Kidney (tissue), 14 donors: ENCODE data around the gene DIS3L2. TPM values are rescaled to one million over a fixed set of nuclear protein-coding genes. Genes with fewer than 3 reads are reported as not detected.
"Not testable (repeated sequence)": the region's sequence is repeated elsewhere in the genome, so short reads cannot be mapped to it uniquely, and the experiment has no call there.

Experiments
- DNase-seq, 5 donors: peaks; one replicate each; pipeline ENCODE4 v3.0.0-alpha.2; 2013 to 2020
- FAIRE-seq: peaks from 2 replicates; lab custom pipeline; 2012; peaks lifted over from hg19 to GRCh38; lab: Jason Lieb, UNC
- H3K27ac ChIP-seq, 2 donors: one replicate each; pipeline ENCODE4 v1.7.0; 2013; ENCODE audit warnings: low read depth in 2 of 2, low read length in 2 of 2, inconsistent platforms in 1 of 2
- H3K27me3 ChIP-seq: one replicate; pipeline ENCODE4 v1.7.1; 2013; ENCODE audit warnings: low read length, inconsistent platforms; ENCODE audit not compliant: control insufficient read depth, insufficient read depth
- H3K36me3 ChIP-seq, 3 donors: one replicate each; pipeline versions ENCODE4 v1.7.0 to v1.7.1; 2013; ENCODE audit warnings: low read length in 3 of 3, control low read depth in 1 of 3, inconsistent platforms in 1 of 3; ENCODE audit not compliant: insufficient read depth in 3 of 3, control insufficient read depth in 2 of 3
- H3K4me1 ChIP-seq, 3 donors: one replicate each; pipeline versions ENCODE4 v1.7.0 to v1.7.1; 2013; ENCODE audit warnings: low read length in 3 of 3, inconsistent platforms in 1 of 3, low read depth in 1 of 3; ENCODE audit not compliant: control insufficient read depth in 2 of 3, insufficient read depth in 2 of 3
- H3K4me3 ChIP-seq, 3 donors: one replicate each; pipeline versions ENCODE4 v1.7.0 to v1.8.1; 2013; ENCODE audit warnings: low read length in 3 of 3, control low read depth in 1 of 3, inconsistent platforms in 1 of 3
- H3K9ac ChIP-seq, 3 donors: one replicate each; pipeline versions ENCODE4 v1.7.0 to v1.7.1; 2013; ENCODE audit warnings: low read length in 3 of 3, control low read depth in 1 of 3, inconsistent platforms in 1 of 3
- H3K9me3 ChIP-seq, 3 donors: one replicate each; pipeline versions ENCODE4 v1.7.0 to v1.7.1; 2013; ENCODE audit warnings: low read length in 3 of 3, control low read depth in 1 of 3, inconsistent platforms in 1 of 3; ENCODE audit not compliant: control insufficient read depth in 2 of 3, insufficient read depth in 1 of 3
- intact Hi-C: fragments of 100-400 bp; cut with DNase I; formaldehyde crosslinking; loops from one replicate; pipeline ENCODE4 v1.11.1; 2022
- polyA plus RNA-seq: library from polyadenylated mRNA; stranded (reverse); fragments of 350-450 nt; fragmentation: Illumina TruSeq; extraction: RNeasy Lipid Tissue Mini Kit (QIAGEN cat#74804); gene quantifications from one replicate; pipeline ENCODE4 v1.2.3, GENCODE V29; 2014; ENCODE audit warnings: low read depth, low replicate concordance; ENCODE audit not compliant: insufficient read depth
- total RNA-seq: library from RNA; stranded (reverse); fragmentation: NEBNext Ultra II Directional; extraction: Animal tissue kit (Norgen Biotek cat#: 25700); gene quantifications from one replicate; pipeline ENCODE4 v1.2.1, GENCODE V29; 2021
- TF ChIP-seq, protein P1 (sequence below): IDR thresholded peaks from 3 replicates; pipeline ENCODE4 v1.5.1; 2012; ENCODE audit warnings: mild to moderate bottlenecking, moderate library complexity, borderline replicate concordance; ENCODE audit not compliant: insufficient read depth; ENCODE audit errors: extremely low read depth
- donor health status: control.
- donor health status: control.
- donor health status: control.
- donor health status: control.
- donor health status: control.
- donor health status: DM: yes; HTN: yes; CAD: no.
- donor health status: Normal renal cell carcinoma (clear cell type).

DIS3L2 gene
- total and polyA plus RNA-seq, 2 donors from 2014 or later, result 12.3 to 47.7 TPM

DNA sequence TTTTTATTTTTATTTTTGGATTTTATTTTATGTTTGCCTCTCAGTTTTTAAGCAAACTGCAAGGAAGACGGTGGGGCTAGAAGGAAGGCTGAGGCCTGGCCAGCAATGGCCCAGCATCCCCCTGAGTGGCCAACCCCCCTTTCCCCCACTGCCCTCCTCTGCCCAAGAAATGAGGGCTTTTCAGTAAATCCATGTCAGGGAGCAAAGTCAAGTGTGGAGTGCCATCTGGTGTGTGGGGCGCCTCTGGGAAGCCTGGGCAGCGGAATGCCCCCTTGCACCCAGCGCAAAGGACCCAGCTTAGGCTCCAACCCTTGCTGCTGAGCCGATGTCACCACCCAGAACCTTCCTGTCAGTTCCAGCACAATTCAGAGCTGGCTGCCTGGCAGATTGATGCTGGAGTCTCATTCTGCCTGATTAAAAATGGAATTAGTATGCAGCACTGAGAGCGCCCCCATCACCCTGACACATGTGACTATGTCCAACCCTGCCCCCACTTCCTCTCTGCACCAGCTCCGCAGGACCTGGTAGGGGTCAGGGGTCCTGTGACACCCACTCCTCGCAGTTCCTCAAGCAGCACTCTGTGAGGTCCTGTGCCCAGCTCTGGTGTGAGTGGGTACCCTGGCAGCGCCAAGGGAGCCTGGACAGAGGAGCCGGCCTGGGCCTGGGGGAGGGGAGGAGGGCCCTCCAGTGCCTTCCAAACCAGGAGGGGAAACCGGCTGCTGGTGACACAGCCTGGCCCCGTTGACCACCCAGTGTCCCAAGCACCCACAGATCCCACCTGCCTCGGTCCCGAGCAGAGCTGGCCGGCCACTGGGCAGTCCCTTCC, 407.8 kb downstream of the DIS3L2 start:
- no peak for DNase-seq
- intact Hi-C loops, result no loop called here
- no peak overlapping the region for H3K4me3 ChIP-seq
- no peaks in the 10 kb centered on the region for H3K9me3 ChIP-seq
- H3K27ac ChIP-seq, result no peak overlapping the region
- TF ChIP-seq, protein P1, sequence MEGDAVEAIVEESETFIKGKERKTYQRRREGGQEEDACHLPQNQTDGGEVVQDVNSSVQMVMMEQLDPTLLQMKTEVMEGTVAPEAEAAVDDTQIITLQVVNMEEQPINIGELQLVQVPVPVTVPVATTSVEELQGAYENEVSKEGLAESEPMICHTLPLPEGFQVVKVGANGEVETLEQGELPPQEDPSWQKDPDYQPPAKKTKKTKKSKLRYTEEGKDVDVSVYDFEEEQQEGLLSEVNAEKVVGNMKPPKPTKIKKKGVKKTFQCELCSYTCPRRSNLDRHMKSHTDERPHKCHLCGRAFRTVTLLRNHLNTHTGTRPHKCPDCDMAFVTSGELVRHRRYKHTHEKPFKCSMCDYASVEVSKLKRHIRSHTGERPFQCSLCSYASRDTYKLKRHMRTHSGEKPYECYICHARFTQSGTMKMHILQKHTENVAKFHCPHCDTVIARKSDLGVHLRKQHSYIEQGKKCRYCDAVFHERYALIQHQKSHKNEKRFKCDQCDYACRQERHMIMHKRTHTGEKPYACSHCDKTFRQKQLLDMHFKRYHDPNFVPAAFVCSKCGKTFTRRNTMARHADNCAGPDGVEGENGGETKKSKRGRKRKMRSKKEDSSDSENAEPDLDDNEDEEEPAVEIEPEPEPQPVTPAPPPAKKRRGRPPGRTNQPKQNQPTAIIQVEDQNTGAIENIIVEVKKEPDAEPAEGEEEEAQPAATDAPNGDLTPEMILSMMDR, result no peak
- no peak for FAIRE-seq
- no peaks in the 10 kb centered on the region for H3K27me3 ChIP-seq
- no peak overlapping the region for H3K9ac ChIP-seq
- no peaks in the 10 kb centered on the region for H3K36me3 ChIP-seq
- H3K4me1 ChIP-seq, result no peaks in the 10 kb centered on the region

DNA sequence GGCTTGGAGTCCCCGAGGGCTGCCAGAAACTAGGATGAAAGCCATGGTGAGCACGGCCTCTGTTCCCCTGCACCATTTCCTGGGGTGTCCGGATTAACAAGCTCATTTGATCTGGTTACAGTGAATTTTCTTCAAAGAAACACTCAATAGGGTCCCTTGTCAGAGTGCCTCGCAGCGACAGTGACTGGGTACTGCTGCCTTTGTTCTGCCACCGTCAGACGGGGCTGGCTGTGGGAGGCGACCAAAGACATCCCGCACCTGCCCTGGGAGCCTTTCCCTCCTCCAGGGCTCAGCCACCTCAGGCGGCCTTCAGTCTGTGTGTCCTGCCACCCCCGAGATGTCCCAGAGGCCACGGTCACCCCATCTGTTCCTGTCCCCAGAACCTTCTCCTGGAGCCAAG, 408.5 kb downstream of the DIS3L2 start:
- FAIRE-seq, H3K27ac ChIP-seq, H3K4me3 ChIP-seq, H3K9ac ChIP-seq, intact Hi-C loops, H3K9me3 ChIP-seq, H3K27me3 ChIP-seq, DNase-seq, H3K36me3 ChIP-seq, H3K4me1 ChIP-seq: not testable (repeated sequence)

DNA sequence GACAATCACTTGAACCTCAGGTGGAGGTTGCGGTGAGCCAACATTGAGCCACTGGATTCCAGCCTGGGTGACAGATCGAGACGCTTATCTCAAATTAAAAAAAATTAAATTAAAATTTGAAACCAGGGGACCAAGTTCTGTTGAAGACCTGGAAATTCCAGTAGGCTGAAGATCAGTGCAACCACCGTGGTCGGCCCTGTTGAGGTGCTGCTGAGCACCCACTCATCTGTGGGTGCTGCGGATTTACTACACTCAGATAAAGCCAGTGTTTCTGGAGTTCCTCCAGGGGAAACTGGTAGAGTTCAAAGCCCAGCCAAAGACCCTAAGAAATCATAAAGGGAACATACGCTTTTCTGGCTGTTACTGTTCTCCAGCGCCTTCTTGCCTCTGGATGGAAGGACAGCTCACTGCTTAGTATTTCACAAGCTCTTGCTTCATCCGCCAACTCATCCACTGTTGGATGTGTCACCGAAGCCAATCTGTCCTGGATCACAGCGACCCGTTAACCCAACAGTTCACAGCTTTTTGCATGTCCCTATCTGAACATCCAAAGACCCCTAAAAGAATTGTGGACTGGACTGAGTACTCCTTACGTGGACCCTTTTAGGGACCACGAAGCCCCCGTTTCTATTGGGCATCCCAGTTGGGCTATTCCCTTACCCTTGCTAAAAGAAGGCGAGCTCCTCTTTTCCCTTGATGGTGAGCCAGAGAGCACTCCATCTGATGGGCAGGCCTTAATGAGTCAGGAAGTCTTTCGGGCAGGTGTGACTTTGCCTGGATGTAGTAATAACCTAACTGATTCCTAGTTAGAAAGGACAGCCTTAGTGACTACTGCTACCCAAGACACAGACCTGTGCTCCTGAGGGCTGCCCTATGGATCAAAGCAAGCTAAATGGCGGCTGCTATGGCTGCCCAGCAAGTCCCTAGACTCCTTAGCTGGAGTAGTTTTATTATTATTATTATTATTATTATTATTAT, 411.0 kb downstream of the DIS3L2 start:
- TF ChIP-seq, protein P1, result no peak
- no peaks in the 10 kb centered on the region for H3K27me3 ChIP-seq
- no peaks in the 10 kb centered on the region for H3K36me3 ChIP-seq
- no peaks in the 10 kb centered on the region for H3K4me1 ChIP-seq
- H3K9me3 ChIP-seq, result no peaks in the 10 kb centered on the region
- DNase-seq (no peak), FAIRE-seq (no peak)
- no peak overlapping the region for H3K4me3 ChIP-seq
- no peak overlapping the region for H3K27ac ChIP-seq
- no peak overlapping the region for H3K9ac ChIP-seq
- intact Hi-C loops, result no loop called here

DNA sequence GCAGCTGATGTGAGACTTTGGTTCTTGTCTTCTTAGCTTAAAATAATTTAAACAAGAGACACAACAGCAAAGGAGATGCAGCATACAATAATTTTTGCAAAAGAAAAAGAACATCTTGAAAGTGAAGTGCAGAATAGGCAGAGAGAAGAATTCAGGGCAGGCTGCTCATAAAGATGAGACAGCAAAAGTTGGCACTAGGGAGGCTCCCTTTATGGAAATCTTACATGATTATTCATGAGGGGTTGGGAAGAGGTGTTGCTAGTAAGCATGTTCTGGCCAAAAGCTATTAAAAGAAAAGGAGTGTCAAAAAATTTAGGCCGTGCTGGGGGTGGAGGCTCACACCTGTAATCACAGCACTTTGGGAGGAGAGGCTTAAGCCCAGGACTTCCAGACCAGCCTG, 412.8 kb downstream of the DIS3L2 start:
- H3K36me3 ChIP-seq, result no peaks in the 10 kb centered on the region
- no peak overlapping the region for H3K4me3 ChIP-seq
- FAIRE-seq (no peak), DNase-seq (no peak)
- no peaks in the 10 kb centered on the region for H3K4me1 ChIP-seq
- no peak overlapping the region for H3K27ac ChIP-seq
- TF ChIP-seq, protein P1, result no peak
- H3K9me3 ChIP-seq, result no peaks in the 10 kb centered on the region
- intact Hi-C loops, result no loop called here
- no peak overlapping the region for H3K9ac ChIP-seq
- H3K27me3 ChIP-seq, result no peaks in the 10 kb centered on the region
